H9 (cell line): ENCODE results near the gene TRAPPC4. TPM values are rescaled to one million over a fixed set of nuclear protein-coding genes. Genes with fewer than 3 reads are reported as not detected.
"Not testable (repeated sequence)": the region's sequence is repeated elsewhere in the genome, so short reads cannot be mapped to it uniquely, and the experiment has no call there.

Source experiments
- DNase-seq: peaks from one replicate; pipeline ENCODE4 v3.0.0-alpha.2; 2017
- H2AFZ ChIP-seq: one replicate; pipeline ENCODE4 v1.6.1; 2013; ENCODE audit warnings: mild to moderate bottlenecking, low read length, control low read depth, moderate library complexity
- H2AK5ac ChIP-seq: 2 replicates; pipeline ENCODE4 v1.6.1; 2013; ENCODE audit warnings: low read length, control low read depth, mixed read lengths; ENCODE audit not compliant: insufficient read length
- H2BK120ac ChIP-seq: one replicate; pipeline ENCODE4 v1.6.1; 2013; ENCODE audit warnings: low read depth, mild to moderate bottlenecking, low read length, control low read depth, inconsistent platforms; ENCODE audit not compliant: poor library complexity, severe bottlenecking
- H2BK12ac ChIP-seq: 2 replicates; pipeline ENCODE4 v1.6.1; 2013; ENCODE audit warnings: low read length, control low read depth, mixed read lengths, low read depth; ENCODE audit not compliant: insufficient read length
- H2BK15ac ChIP-seq: 2 replicates; pipeline ENCODE4 v1.6.1; 2013; ENCODE audit warnings: low read depth, low read length, control low read depth
- H2BK20ac ChIP-seq: one replicate; pipeline ENCODE4 v1.6.1; 2013; ENCODE audit warnings: low read depth, mild to moderate bottlenecking, low read length, control low read depth, inconsistent platforms; ENCODE audit not compliant: poor library complexity, severe bottlenecking
- H2BK5ac ChIP-seq: 2 replicates; pipeline ENCODE4 v1.6.1; 2013; ENCODE audit warnings: low read length, control low read depth, mixed read lengths; ENCODE audit not compliant: insufficient read length
- H3K14ac ChIP-seq: 2 replicates; pipeline ENCODE4 v1.6.1; 2013; ENCODE audit warnings: low read length, control low read depth; ENCODE audit not compliant: insufficient read depth
- H3K18ac ChIP-seq: 2 replicates; pipeline ENCODE4 v1.6.1; 2013; ENCODE audit warnings: low read depth, mild to moderate bottlenecking, mixed read lengths, low read length, control low read depth; ENCODE audit not compliant: insufficient read length
- H3K23ac ChIP-seq: 2 replicates; pipeline ENCODE4 v1.6.1; 2013; ENCODE audit warnings: low read length, control low read depth, mixed read lengths, low read depth; ENCODE audit not compliant: insufficient read length
- H3K23me2 ChIP-seq: 2 replicates; pipeline ENCODE4 v1.6.1; 2013; ENCODE audit warnings: low read depth, mild to moderate bottlenecking, mixed read lengths, low read length, control low read depth; ENCODE audit not compliant: insufficient read length, poor library complexity, severe bottlenecking
- H3K27ac ChIP-seq: 2 replicates; pipeline ENCODE4 v1.5.1; 2013; ENCODE audit warnings: low read length, control low read depth, mixed read lengths, low read depth; ENCODE audit not compliant: insufficient read length
- H3K27me3 ChIP-seq: 2 replicates; pipeline ENCODE4 v1.6.1; 2013; ENCODE audit warnings: low read length, control low read depth, inconsistent platforms; ENCODE audit not compliant: insufficient read depth
- H3K4ac ChIP-seq: 2 replicates; pipeline ENCODE4 v1.6.1; 2013; ENCODE audit warnings: low read depth, mild to moderate bottlenecking, control low read depth, inconsistent platforms, low read length, moderate library complexity
- H3K4me1 ChIP-seq: 2 replicates; pipeline ENCODE4 v1.6.1; 2013; ENCODE audit warnings: low read length, control low read depth, inconsistent platforms; ENCODE audit not compliant: insufficient read depth
- H3K4me2 ChIP-seq: 2 replicates; pipeline ENCODE4 v1.6.1; 2013; ENCODE audit warnings: low read length, control low read depth, mixed read lengths; ENCODE audit not compliant: insufficient read length, insufficient read depth
- H3K56ac ChIP-seq: 2 replicates; pipeline ENCODE4 v1.6.1; 2013; ENCODE audit warnings: low read depth, mild to moderate bottlenecking, mixed read lengths, low read length, control low read depth; ENCODE audit not compliant: insufficient read length
- H3K79me1 ChIP-seq: 2 replicates; pipeline ENCODE4 v1.6.1; 2013; ENCODE audit warnings: low read depth, mild to moderate bottlenecking, moderate library complexity, low read length, control low read depth, inconsistent platforms; ENCODE audit not compliant: insufficient read depth, poor library complexity, severe bottlenecking
- H3K79me2 ChIP-seq: 2 replicates; pipeline ENCODE4 v1.6.1; 2013; ENCODE audit warnings: low read length, control low read depth, inconsistent platforms; ENCODE audit not compliant: insufficient read depth
- H3K9ac ChIP-seq: 2 replicates; pipeline ENCODE4 v1.6.1; 2013; ENCODE audit warnings: low read length, control low read depth, mixed read lengths; ENCODE audit not compliant: insufficient read length; ENCODE audit errors: extremely low read depth
- H3K9me3 ChIP-seq: one replicate; pipeline ENCODE4 v1.6.1; 2013; ENCODE audit warnings: low read depth, low read length, inconsistent platforms; ENCODE audit not compliant: control insufficient read depth
- H3T11ph ChIP-seq: one replicate; pipeline ENCODE4 v1.6.1; 2013; ENCODE audit warnings: mild to moderate bottlenecking, low read length, control low read depth, inconsistent platforms
- H4K20me1 ChIP-seq: one replicate; pipeline ENCODE4 v1.6.1; 2013; ENCODE audit not compliant: control insufficient read depth, insufficient read length, insufficient read depth
- H4K5ac ChIP-seq: 2 replicates; pipeline ENCODE4 v1.6.1; 2013; ENCODE audit warnings: low read depth, mild to moderate bottlenecking, mixed read lengths, low read length, control low read depth; ENCODE audit not compliant: insufficient read length
- H4K8ac ChIP-seq: replicated peaks from 2 replicates; pipeline ENCODE4 v1.6.1; 2013; ENCODE audit warnings: low read length, control low read depth, mixed read lengths, low read depth; ENCODE audit not compliant: insufficient read length
- H4K91ac ChIP-seq: 2 replicates; pipeline ENCODE4 v1.6.1; 2013; ENCODE audit warnings: low read depth, mild to moderate bottlenecking, moderate library complexity, mixed read lengths, low read length, control low read depth; ENCODE audit not compliant: insufficient read length
- H3K27ac Mint-ChIP-seq, 3 experiments: 2 replicates in 2 of 3; 3 replicates in 1 of 3; pipeline ENCODE4 v1.8.0; 2020 to 2021; ENCODE audit warnings: mixed read lengths in 3 of 3, mild to moderate bottlenecking in 1 of 3, moderate library complexity in 1 of 3
- H3K27me3 Mint-ChIP-seq: 2 replicates; pipeline ENCODE4 v1.8.0; 2021; ENCODE audit warnings: low read depth, mild to moderate bottlenecking, moderate library complexity, mixed read lengths
- H3K36me3 Mint-ChIP-seq, 3 experiments: 2 replicates in 2 of 3; 3 replicates in 1 of 3; pipeline ENCODE4 v1.8.0; 2020 to 2021; ENCODE audit warnings: low read depth in 3 of 3, mixed read lengths in 3 of 3; ENCODE audit not compliant: insufficient read depth in 1 of 3
- H3K4me1 Mint-ChIP-seq, 2 experiments: 2 replicates each; pipeline ENCODE4 v1.8.0; 2020; ENCODE audit warnings: mixed read lengths in 2 of 2
- H3K4me3 Mint-ChIP-seq, 2 experiments: 2 replicates in 1 of 2; 3 replicates in 1 of 2; pipeline ENCODE4 v1.8.0; 2020 to 2021; ENCODE audit warnings: mild to moderate bottlenecking in 2 of 2, mixed read lengths in 2 of 2, moderate library complexity in 1 of 2
- H3K9me3 Mint-ChIP-seq, 2 experiments: 2 replicates in 1 of 2; 3 replicates in 1 of 2; pipeline ENCODE4 v1.8.0; 2020; ENCODE audit warnings: mild to moderate bottlenecking in 2 of 2, mixed read lengths in 2 of 2, moderate library complexity in 1 of 2
- WGBS: extraction: QIAGEN DNeasy Blood & Tissue Kit; methylation state at CpG from one replicate; pipeline ENCODE4 v1.1.7; 2013; ENCODE audit warnings: missing lambda C conversion rate, low lambda C conversion rate, mixed read lengths; ENCODE audit not compliant: insufficient read length; ENCODE audit errors: extremely low coverage; 5-methylcytosine and 5-hydroxymethylcytosine counted together
- total RNA-seq: library from RNA; stranded (reverse); gene quantifications from 2 replicates; pipeline ENCODE4 v1.2.1, GENCODE V29; 2021
- TF ChIP-seq, protein P1 (sequence below): fragments of 200-600 bp; sonication (generic); conservative IDR thresholded peaks from 3 replicates; pipeline ENCODE4 v1.8.0; 2021; ENCODE audit warnings: antibody characterized with exemption, mild to moderate bottlenecking

TRAPPC4 gene
- total RNA-seq, 1 experiment from 2014 or later: 82.8 TPM

DNA sequence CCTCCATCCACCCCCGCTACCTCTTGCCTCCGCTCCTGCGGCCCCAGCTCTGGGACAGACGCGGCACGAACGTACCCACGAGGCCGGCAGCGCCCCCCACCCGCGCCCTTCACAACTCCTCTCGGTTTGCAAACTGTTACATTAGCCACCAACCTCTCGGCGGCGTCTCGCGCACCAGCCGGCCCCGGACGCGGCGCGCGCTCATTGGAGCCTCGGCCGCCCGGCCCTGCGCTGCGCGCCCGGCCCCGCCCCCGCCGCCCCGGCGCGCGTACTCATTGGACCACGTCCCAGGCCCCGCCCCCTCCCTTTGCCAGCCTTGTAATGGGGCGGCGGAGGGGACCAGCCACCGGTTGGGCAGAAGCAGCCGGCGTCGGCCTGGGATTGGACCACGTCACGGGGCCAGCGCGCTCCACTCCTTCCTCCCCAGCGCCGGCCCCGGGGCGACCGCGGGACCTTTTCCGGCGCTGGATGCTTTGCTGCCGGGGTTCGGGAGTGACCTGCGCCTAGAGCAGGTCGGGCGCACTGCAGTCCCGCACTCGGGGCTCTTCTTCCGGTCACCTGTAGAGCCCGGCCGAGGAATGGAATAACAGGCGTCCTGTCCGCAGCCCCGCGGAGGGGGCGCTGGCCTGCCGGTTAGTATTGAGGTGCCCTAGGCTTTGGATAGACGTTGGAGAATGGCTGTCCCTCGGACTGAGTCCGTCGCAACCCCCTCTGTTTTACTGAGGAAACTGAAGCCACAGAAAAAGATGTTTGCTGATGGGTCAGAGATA, 38.6 kb downstream of the TRAPPC4 start, which contains the start of gene HYOU1:
Gene HYOU1, minus strand, starts transcription at position 206 of the 770 bp plus-strand sequence. CDS start 1,045 bp downstream, outside the sequence.
- peaks cover 0 to 2% of the 10 kb centered on the region in 2 experiments; a peak in 3 of 5 replicates for H3K9me3 Mint-ChIP-seq
- peaks cover 10% of the 10 kb centered on the region for H3K79me2 ChIP-seq
- peaks cover 6% of the 10 kb centered on the region for H3K23me2 ChIP-seq
- no peak within 1 kb of the TSS for H2BK12ac ChIP-seq
- no peak within 1 kb of the TSS for H2AK5ac ChIP-seq
- H3K27me3 ChIP-seq: 0 out of 2 replicates have a peak, but pooled peaks cover 3% of the 10 kb centered on the region
- H3K36me3 Mint-ChIP-seq: peaks cover 43 to 46% (median 43%) of the 10 kb centered on the region in 3 experiments
- H3K4me1 ChIP-seq: no peaks in the 10 kb centered on the region; the same call in 1 of the 2 replicates
- DNase-seq: peak; percentile 99
- no peak within 1 kb of the TSS for H4K91ac ChIP-seq
- H4K8ac ChIP-seq: no peak within 1 kb of the TSS
- H2AFZ ChIP-seq: no peak within 1 kb of the TSS
- no peaks in the 10 kb centered on the region for H3K27me3 Mint-ChIP-seq
- no peak within 1 kb of the TSS for H2BK20ac ChIP-seq
- peak within 1 kb of the TSS; percentile 29 for H3K27ac ChIP-seq
- H3K18ac ChIP-seq: peak within 1 kb of the TSS; percentile 92
- peak within 1 kb of the TSS; percentile 95 to 99 for H3K4me3 Mint-ChIP-seq
- H4K20me1 ChIP-seq: no peaks in the 10 kb centered on the region
- H3K4me1 Mint-ChIP-seq: peaks cover 13 to 22% of the 10 kb centered on the region in 2 experiments
- WGBS: no CpG with 5 or more reads among the region's 79 CpGs
- H2BK15ac ChIP-seq: no peak within 1 kb of the TSS
- H3K23ac ChIP-seq: no peak within 1 kb of the TSS
- TF ChIP-seq, protein P1, sequence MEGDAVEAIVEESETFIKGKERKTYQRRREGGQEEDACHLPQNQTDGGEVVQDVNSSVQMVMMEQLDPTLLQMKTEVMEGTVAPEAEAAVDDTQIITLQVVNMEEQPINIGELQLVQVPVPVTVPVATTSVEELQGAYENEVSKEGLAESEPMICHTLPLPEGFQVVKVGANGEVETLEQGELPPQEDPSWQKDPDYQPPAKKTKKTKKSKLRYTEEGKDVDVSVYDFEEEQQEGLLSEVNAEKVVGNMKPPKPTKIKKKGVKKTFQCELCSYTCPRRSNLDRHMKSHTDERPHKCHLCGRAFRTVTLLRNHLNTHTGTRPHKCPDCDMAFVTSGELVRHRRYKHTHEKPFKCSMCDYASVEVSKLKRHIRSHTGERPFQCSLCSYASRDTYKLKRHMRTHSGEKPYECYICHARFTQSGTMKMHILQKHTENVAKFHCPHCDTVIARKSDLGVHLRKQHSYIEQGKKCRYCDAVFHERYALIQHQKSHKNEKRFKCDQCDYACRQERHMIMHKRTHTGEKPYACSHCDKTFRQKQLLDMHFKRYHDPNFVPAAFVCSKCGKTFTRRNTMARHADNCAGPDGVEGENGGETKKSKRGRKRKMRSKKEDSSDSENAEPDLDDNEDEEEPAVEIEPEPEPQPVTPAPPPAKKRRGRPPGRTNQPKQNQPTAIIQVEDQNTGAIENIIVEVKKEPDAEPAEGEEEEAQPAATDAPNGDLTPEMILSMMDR: peak; percentile 51; the same call in 2 of the 3 replicates
- H3K9ac ChIP-seq: peak within 1 kb of the TSS; percentile 86
- no peak within 1 kb of the TSS for H4K5ac ChIP-seq
- peak within 1 kb of the TSS; percentile 77 for H3K4me2 ChIP-seq
- H2BK120ac ChIP-seq: no peak within 1 kb of the TSS
- no peak within 1 kb of the TSS for H3T11ph ChIP-seq
- peak within 1 kb of the TSS; percentile 87 for H3K14ac ChIP-seq
- H3K27ac Mint-ChIP-seq: peak within 1 kb of the TSS; percentile 96 to 99 (median 99)
- peaks cover 13% of the 10 kb centered on the region for H3K79me1 ChIP-seq
- H3K56ac ChIP-seq: no peak within 1 kb of the TSS
- no peak within 1 kb of the TSS for H2BK5ac ChIP-seq
- H3K4ac ChIP-seq: no peak within 1 kb of the TSS
- no peaks in the 10 kb centered on the region for H3K9me3 ChIP-seq

DNA sequence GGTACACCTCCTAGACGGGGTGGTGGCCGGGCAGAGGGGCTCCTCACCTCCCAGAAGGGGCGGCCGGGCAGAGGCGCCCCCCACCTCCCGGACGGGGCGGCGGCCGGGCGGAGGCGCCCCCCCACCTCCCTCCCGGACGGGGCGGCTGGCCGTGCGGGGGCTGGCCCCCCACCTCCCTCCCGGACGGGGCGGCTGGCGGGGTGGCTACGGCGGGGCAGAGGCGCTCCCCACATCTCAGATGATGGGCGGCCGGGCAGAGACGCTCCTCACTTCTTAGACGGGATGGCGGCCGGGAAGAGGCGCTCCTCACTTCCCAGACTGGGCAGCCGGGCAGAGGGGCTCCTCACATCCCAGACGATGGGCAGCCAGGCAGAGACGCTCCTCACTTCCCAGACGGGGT, 40.6 kb downstream of the TRAPPC4 start:
- not testable (repeated sequence) for H3K9me3 ChIP-seq, H3K9me3 Mint-ChIP-seq, H3K23ac ChIP-seq, DNase-seq, H3K56ac ChIP-seq, H2AK5ac ChIP-seq, H3K23me2 ChIP-seq, H4K91ac ChIP-seq, H3K27ac ChIP-seq, H2BK15ac ChIP-seq, H3K9ac ChIP-seq, H4K20me1 ChIP-seq, H3K4me2 ChIP-seq, H2BK5ac ChIP-seq, H2AFZ ChIP-seq, H3K14ac ChIP-seq, H4K8ac ChIP-seq, H3K27me3 Mint-ChIP-seq, H3K27ac Mint-ChIP-seq, H3T11ph ChIP-seq, H2BK20ac ChIP-seq, H3K79me2 ChIP-seq, H3K18ac ChIP-seq, H2BK12ac ChIP-seq, H2BK120ac ChIP-seq, H4K5ac ChIP-seq, H3K4me1 ChIP-seq, H3K4ac ChIP-seq, H3K27me3 ChIP-seq
- peaks cover 13% of the 10 kb centered on the region for H3K79me1 ChIP-seq
- H3K36me3 Mint-ChIP-seq: peaks cover 23 to 28% (median 24%) of the 10 kb centered on the region in 3 experiments
- WGBS: no CpG with 5 or more reads among the region's 35 CpGs
- peaks cover 13 to 22% of the 10 kb centered on the region in 2 experiments for H3K4me1 Mint-ChIP-seq
- peak overlapping the region in 1 of 2 experiments; percentile 26; a peak in 1 of 5 replicates for H3K4me3 Mint-ChIP-seq
